Left lung (tissue), 10 donors: ENCODE measurements around the gene ODF2L. TPM values are rescaled to one million over a fixed set of nuclear protein-coding genes. Genes with fewer than 3 reads are reported as not detected.

Experiments
- ATAC-seq: fragments of 200-7000 bp; cut with Tn5 transposase; one replicate; pipeline ENCODE4 v1.9.1; 2020; ENCODE audit warnings: moderate library complexity
- DNase-seq, 4 donors: peaks; one replicate each; pipeline ENCODE4 v3.0.0-alpha.2; 2013 to 2020
- H3K27ac ChIP-seq, 2 donors: fragments of 200-600 bp; sonication (generic) in 1 of 2; one replicate each; pipeline versions ENCODE4 v1.5.0 to v1.8.0; 2020 to 2021
- H3K27me3 ChIP-seq, 2 donors: fragments of 200-600 bp; sonication (generic) in 1 of 2; one replicate each; pipeline versions ENCODE4 v1.5.0 to v1.8.0; 2020 to 2021
- H3K36me3 ChIP-seq, 2 donors: fragments of 200-600 bp; sonication (generic) in 1 of 2; one replicate each; pipeline versions ENCODE4 v1.5.0 to v1.8.0; 2020 to 2021
- H3K4me1 ChIP-seq, 2 donors: fragments of 200-600 bp; one replicate each; pipeline ENCODE4 v1.8.0; 2021
- H3K4me3 ChIP-seq, 2 donors: fragments of 200-600 bp; sonication (generic) in 1 of 2; one replicate each; pipeline versions ENCODE4 v1.5.0 to v1.8.0; 2020 to 2021; ENCODE audit warnings: mild to moderate bottlenecking in 1 of 2
- H3K9me3 ChIP-seq, 2 donors: fragments of 200-600 bp; sonication (generic) in 1 of 2; one replicate each; pipeline versions ENCODE4 v1.5.0 to v1.8.0; 2020 to 2021
- intact Hi-C, 2 donors: fragments of 100-400 bp; cut with DNase I; formaldehyde crosslinking; loops; one replicate each; pipeline versions ENCODE4 v1.11.2 to v1.14.2; 2022
- polyA plus RNA-seq, 6 donors: library from polyadenylated mRNA; unstranded; fragments of 120-200 nt; gene quantifications; one replicate each; pipeline ENCODE4 v1.2.1, GENCODE V29; 2013; ENCODE audit not compliant: insufficient read length in 6 of 6
- total RNA-seq, 2 donors: library from RNA; stranded (reverse); fragmentation: NEBNext Ultra II Directional; extraction: Animal tissue kit (Norgen Biotek cat#: 25700); gene quantifications; one replicate each; pipeline ENCODE4 v1.2.1, GENCODE V29; 2021
- TF ChIP-seq, protein P1 (sequence below), 2 donors: fragments of 200-600 bp; sonication (generic) in 1 of 2; IDR thresholded peaks; one replicate each; pipeline versions ENCODE4 v1.5.0 to v1.8.0; 2021; ENCODE audit warnings: antibody characterized with exemption in 2 of 2
- donor health status: DM: no; HTN: yes; CAD: no.
- donor health status: DM: no; HTN: no; CAD: no.

Gene ODF2L
- total and polyA plus RNA-seq, 8 donors: 37.9 to 141 (median 109) TPM

DNA sequence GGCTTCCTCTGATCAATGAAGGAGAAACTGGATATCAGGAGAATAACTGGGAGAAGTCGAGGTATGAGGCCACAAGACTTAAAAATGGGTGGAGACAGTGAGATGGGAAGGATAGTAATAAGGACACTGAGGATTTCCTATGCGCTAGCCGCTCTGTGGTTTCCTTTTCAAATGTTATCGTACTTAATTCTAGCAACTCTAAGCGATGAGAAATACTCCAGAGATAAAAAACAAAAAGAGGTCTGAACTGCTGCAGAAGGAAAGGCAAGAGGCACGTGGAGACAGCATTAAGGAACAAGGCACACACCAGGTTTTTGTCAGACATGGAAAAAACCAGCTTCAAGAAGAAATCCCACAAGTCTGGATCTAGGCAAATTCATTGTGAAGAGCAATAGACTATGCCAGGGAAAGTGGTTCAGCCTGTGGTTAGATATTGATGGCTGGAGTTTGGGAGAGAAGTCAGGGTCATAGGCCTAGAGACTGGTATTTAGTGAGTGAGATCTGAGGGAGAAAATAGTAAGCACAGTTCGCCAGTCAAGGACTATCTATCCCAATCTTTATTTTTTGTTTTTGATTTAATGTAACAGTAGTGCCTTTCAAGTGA lies 33.1 kb upstream of the ODF2L start:
- Histone ChIP-seq H3K4me3 (no peak overlapping the region), H3K36me3 (no peaks in the 10 kb centered on the region), H3K27ac (peak overlapping the region; percentile 69 to 80), H3K4me1 (peaks cover 8 to 22% of the 10 kb centered on the region in 2 donors), H3K27me3 (no peaks in the 10 kb centered on the region), H3K9me3 (no peaks in the 10 kb centered on the region)
- ATAC-seq (peak; percentile 41), DNase-seq (peak in 2 of 4 donors; percentile 27 to 29)
- TF ChIP-seq, protein P1, sequence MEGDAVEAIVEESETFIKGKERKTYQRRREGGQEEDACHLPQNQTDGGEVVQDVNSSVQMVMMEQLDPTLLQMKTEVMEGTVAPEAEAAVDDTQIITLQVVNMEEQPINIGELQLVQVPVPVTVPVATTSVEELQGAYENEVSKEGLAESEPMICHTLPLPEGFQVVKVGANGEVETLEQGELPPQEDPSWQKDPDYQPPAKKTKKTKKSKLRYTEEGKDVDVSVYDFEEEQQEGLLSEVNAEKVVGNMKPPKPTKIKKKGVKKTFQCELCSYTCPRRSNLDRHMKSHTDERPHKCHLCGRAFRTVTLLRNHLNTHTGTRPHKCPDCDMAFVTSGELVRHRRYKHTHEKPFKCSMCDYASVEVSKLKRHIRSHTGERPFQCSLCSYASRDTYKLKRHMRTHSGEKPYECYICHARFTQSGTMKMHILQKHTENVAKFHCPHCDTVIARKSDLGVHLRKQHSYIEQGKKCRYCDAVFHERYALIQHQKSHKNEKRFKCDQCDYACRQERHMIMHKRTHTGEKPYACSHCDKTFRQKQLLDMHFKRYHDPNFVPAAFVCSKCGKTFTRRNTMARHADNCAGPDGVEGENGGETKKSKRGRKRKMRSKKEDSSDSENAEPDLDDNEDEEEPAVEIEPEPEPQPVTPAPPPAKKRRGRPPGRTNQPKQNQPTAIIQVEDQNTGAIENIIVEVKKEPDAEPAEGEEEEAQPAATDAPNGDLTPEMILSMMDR (IDR thresholded peaks at IDR 0.05): no peak
- intact Hi-C loops: no loop called here

DNA sequence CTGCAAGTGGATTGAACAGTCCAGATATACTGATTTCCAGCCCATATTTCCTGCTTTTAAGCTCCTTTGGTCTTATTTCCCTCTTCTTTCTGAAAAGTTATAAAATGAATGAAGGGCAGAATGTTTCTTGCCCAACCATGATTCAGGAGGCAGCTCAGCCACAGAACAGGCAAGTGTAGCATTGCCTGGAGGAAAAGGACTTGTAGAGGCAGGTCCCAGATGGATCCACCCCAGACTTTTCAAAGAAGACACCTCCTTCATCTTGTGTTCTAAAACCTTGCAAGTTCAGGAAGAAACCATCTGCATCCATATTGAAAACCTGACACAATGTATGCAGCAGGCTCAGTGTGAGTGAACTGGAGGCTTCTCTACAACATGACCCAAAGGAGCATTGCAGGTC lies 27.8 kb upstream of the ODF2L start, which contains the start of gene CLCA2:
CLCA2 (plus strand) TSS at position 299 of the 400 bp plus-strand sequence; CDS start at position 376, 77 bp downstream.
- Histone ChIP-seq H3K36me3 (no peaks in the 10 kb centered on the region), H3K4me3 (no peak within 1 kb of the TSS), H3K4me1 (peaks cover 0 to 3% of the 10 kb centered on the region in 2 donors), H3K27ac (no peak within 1 kb of the TSS), H3K9me3 (no peaks in the 10 kb centered on the region), H3K27me3 (no peaks in the 10 kb centered on the region)
- ATAC-seq (no peak), DNase-seq (no peak)
- TF ChIP-seq, protein P1 (IDR thresholded peaks at IDR 0.05): no peak
- intact Hi-C loops: no loop called here

DNA sequence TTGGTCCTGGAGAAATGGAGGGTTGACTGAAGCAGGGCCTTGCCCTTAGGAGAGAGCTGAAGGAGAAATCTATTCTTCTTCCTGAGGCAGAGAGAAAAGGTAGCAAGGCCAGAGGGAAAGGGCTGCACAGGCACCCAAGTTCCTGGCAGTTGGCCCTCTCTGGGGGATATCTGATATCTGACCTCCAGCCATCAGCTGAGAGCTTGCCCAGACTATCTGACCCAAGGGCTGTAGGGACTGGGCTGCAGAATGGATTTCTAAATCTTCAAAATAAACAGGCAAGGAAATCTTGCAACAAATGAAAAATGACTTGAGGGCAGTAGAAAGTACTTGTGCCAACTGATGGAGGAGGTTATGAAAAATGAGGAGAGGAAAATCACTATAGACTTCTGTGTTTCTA lies 27.4 kb upstream of the ODF2L start:
- H3K27ac ChIP-seq: no peak overlapping the region
- H3K4me1 ChIP-seq: no peaks in the 10 kb centered on the region
- no peaks in the 10 kb centered on the region for H3K36me3 ChIP-seq
- ATAC-seq (no peak), DNase-seq (no peak)
- H3K9me3 ChIP-seq: no peaks in the 10 kb centered on the region
- H3K4me3 ChIP-seq: no peak overlapping the region
- no peaks in the 10 kb centered on the region for H3K27me3 ChIP-seq
- TF ChIP-seq, protein P1 (IDR thresholded peaks at IDR 0.05): no peak
- intact Hi-C loops: no loop called here

DNA sequence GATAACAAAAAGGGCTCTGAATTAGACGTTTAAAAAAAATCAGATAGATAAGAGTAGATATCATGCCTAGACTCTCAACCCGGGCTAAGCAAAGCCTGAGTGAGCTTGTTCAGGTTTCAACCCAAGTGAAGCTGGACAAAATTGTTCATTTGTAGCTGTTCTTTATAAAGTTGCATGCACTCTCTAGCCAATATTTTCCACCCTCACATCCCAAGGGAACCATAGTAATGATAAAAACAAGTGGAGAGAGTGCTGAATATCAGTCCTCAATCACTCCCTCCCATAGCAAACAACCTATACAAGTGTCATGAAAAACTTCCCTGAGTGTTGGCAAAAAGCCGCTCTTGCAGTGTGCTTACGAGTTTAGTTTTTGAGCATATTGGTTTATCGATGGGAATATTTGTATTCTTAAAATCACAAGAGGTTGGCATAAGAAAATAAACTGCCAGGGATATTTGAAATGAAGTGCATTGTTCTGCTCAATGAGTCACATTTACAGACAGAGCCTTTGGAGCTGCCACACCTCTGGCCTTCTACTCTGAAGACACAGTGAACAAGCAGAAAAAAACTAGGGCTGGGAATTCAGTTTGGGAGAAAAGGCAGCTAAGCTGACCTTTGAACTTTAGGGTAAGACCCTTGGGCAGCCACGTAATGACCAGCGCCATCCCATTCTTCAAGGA lies 25.6 kb upstream of the ODF2L start:
- TF ChIP-seq, protein P1 (IDR thresholded peaks at IDR 0.05): no peak
- intact Hi-C loops: no loop called here
- peak; percentile 60 for ATAC-seq
- no peak overlapping the region for H3K27ac ChIP-seq
- no peaks in the 10 kb centered on the region for H3K4me1 ChIP-seq
- H3K4me3 ChIP-seq: no peak overlapping the region
- H3K27me3 ChIP-seq: no peaks in the 10 kb centered on the region
- no peaks in the 10 kb centered on the region for H3K36me3 ChIP-seq
- H3K9me3 ChIP-seq: no peaks in the 10 kb centered on the region
- no peak for DNase-seq

DNA sequence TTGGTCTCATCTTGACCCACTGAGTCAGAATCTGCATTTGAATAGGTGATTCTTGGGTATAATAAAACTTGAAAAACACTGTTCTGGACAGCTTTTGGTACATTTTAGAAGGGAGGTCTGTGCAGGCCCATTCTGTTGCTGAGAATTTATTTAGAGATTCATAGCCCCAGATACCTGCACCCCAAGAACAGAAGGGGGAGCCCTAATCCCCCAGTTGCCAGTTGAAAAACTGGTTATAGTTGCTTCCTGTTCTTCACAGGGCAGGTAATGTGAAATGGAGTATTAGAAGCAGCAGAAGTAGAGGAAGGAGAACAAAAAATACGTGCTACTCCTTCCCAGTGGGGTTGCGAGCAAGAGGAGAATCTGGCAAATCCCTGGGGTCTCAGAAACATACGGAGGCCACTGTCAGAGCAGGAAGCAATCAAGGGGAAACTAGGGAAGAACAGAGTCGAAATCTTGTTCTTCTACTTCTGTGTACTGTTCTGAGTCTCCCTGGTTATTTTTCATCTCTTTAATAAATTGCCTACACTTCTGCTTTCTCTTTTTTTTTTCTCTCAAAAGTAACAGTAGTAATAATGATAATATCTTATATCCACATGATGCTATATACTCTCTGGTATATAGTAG lies 23.3 kb upstream of the ODF2L start:
- no peak overlapping the region for H3K4me3 ChIP-seq
- DNase-seq: peak in 1 of 4 donors; percentile 62

More for the DNA sequence above, 23.3 kb upstream of the ODF2L start:
- Histone ChIP-seq H3K9me3 (no peaks in the 10 kb centered on the region), H3K36me3 (no peaks in the 10 kb centered on the region), H3K27ac (no peak overlapping the region), H3K27me3 (no peaks in the 10 kb centered on the region), H3K4me1 (no peaks in the 10 kb centered on the region)
- intact Hi-C loops: no loop called here
- peak; percentile 86 for ATAC-seq
- TF ChIP-seq, protein P1 (IDR thresholded peaks at IDR 0.05): peak; percentile 25 to 33
